ENCODE results near the gene EHF. TPM values are rescaled to one million over a fixed set of nuclear protein-coding genes. Genes with fewer than 3 reads are reported as not detected.
A peak's percentile ranks its signal among the peaks of the same experiment; 100 is the strongest.

EHF gene
- total and polyA plus RNA-seq, 7 donors = 0.04 to 0.20 (median 0.13) TPM; not detected in 1

DNA sequence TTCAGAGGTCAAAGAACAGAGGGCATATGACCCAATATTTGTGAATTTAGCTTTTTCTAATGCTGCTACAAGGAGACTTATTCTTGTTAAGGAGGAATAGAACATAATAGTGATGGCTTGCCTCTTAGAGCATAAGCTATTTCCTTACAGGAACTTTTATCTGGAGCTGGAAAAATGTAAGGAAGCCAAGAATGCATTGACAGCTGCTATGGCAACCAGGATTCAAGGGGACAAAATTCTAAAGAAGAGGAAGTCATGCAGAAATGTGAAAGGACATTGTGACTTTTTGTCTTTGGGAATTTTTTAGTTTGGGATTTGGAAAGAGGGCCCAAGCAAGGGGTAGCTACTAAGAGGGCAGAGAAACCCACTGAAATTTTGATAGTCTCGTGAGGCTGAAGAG is 51.1 kb downstream of the EHF start:
- H3K36me3 ChIP-seq (ENCODE audit: insufficient read depth in 1 of 2, low read depth in 1 of 2) = no peaks in the 10 kb centered on the region
- intact Hi-C loops (cut with DNase I) = no loop called here
- DNase-seq (no peak), ATAC-seq (no peak)
- H3K4me3 ChIP-seq = no peak overlapping the region
- H3K27ac ChIP-seq = no peak overlapping the region
- TF ChIP-seq, protein P1, sequence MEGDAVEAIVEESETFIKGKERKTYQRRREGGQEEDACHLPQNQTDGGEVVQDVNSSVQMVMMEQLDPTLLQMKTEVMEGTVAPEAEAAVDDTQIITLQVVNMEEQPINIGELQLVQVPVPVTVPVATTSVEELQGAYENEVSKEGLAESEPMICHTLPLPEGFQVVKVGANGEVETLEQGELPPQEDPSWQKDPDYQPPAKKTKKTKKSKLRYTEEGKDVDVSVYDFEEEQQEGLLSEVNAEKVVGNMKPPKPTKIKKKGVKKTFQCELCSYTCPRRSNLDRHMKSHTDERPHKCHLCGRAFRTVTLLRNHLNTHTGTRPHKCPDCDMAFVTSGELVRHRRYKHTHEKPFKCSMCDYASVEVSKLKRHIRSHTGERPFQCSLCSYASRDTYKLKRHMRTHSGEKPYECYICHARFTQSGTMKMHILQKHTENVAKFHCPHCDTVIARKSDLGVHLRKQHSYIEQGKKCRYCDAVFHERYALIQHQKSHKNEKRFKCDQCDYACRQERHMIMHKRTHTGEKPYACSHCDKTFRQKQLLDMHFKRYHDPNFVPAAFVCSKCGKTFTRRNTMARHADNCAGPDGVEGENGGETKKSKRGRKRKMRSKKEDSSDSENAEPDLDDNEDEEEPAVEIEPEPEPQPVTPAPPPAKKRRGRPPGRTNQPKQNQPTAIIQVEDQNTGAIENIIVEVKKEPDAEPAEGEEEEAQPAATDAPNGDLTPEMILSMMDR (IDR thresholded peaks at IDR 0.05) = no peak
- H3K4me1 ChIP-seq = no peaks in the 10 kb centered on the region
- no peaks in the 10 kb centered on the region for H3K27me3 ChIP-seq (ENCODE audit: insufficient read depth in 3 of 3, low read length in 2 of 3)
- WGBS, 3 donors = 70 to 89% (median 78%) methylated on average over 1 of the region's 1 CpG
- H3K9me3 ChIP-seq = no peaks in the 10 kb centered on the region

DNA sequence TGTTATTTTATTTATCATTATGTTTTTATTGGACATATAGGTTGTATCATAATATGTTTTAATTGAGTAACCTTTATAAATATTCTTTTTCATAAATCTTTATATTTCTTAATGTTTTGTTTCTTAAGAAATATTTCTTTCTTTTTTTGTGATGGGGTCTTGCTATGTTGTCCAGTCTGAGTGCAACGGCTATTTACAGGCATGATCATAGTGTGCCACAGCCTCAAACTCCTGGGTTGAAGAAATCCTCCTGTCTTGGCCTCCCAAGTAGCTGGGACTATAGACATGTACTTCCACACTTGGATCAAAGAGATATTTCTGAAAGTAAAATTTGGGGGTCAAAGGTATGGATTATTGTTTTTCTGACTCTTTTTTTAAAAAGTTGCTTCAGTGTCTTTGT is 53.1 kb downstream of the EHF start:
- TF ChIP-seq, protein P1 (IDR thresholded peaks at IDR 0.05) = no peak
- H3K9me3 ChIP-seq = no peaks in the 10 kb centered on the region
- WGBS, 3 donors = 0 to 93% (median 47%) methylated on average over 1 of the region's 1 CpG
- no peak overlapping the region for H3K27ac ChIP-seq
- no peaks in the 10 kb centered on the region for H3K36me3 ChIP-seq (ENCODE audit: insufficient read depth in 1 of 2, low read depth in 1 of 2)
- DNase-seq (no peak), ATAC-seq (no peak)
- no peak overlapping the region for H3K4me3 ChIP-seq
- no peaks in the 10 kb centered on the region for H3K4me1 ChIP-seq
- no peaks in the 10 kb centered on the region for H3K27me3 ChIP-seq (ENCODE audit: insufficient read depth in 3 of 3, low read length in 2 of 3)
- intact Hi-C loops (cut with DNase I) = no loop called here

DNA sequence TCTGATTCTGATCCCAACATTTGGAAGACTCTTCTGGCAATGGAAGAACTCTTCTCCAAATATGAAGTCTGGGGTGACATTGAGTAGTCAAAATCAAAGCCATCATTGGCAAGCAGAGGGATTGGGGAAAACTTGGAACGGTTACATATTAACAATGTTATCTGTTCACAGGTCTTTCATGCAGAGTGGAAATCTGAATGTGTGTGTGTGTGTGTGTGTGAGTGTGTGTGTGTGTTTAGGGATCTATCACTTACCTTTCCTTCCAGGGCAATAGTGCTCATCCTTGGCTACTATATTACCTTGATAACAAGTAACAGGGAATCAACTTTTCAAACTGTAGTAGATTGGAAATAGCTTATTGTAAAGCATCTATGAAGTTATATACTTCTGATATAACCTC is 55.3 kb downstream of the EHF start:
- intact Hi-C loops (cut with DNase I) = no loop called here
- TF ChIP-seq, protein P1 (IDR thresholded peaks at IDR 0.05) = no peak
- DNase-seq (no peak), ATAC-seq (no peak)
- Histone ChIP-seq H3K27me3 (ENCODE audit: insufficient read depth in 3 of 3, low read length in 2 of 3) (no peaks in the 10 kb centered on the region), H3K27ac (no peak overlapping the region), H3K4me1 (no peaks in the 10 kb centered on the region), H3K4me3 (no peak overlapping the region), H3K36me3 (ENCODE audit: insufficient read depth in 1 of 2, low read depth in 1 of 2) (no peaks in the 10 kb centered on the region), H3K9me3 (no peaks in the 10 kb centered on the region)
- 83 to 94% (median 88%) methylated on average over 1 of the region's 1 CpG for WGBS, 3 donors

DNA sequence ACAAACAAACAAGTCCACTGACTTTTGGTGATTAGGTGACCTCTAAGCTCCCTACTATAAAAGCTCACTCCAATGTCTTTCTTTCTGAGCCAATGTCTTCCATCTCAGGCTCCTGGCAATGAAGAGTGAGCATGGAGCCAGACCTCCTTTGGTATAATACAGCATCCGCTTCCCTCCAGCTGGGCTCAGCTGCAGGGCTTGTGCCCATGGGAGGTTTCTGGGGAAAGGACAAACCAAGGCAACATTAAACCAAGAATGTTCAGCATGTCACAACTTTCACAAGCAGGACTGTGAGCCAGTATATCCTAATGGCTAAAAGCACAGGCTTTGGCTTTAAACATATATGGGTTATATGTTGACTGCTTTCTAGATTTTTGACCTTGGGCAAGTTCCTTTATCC is 58.8 kb downstream of the EHF start:
- Histone ChIP-seq H3K27ac (no peak overlapping the region), H3K36me3 (ENCODE audit: insufficient read depth in 1 of 2, low read depth in 1 of 2) (no peaks in the 10 kb centered on the region), H3K27me3 (ENCODE audit: insufficient read depth in 3 of 3, low read length in 2 of 3) (no peaks in the 10 kb centered on the region), H3K4me3 (no peak overlapping the region), H3K9me3 (no peaks in the 10 kb centered on the region), H3K4me1 (no peaks in the 10 kb centered on the region)
- TF ChIP-seq, protein P1 (IDR thresholded peaks at IDR 0.05) = no peak
- WGBS, 3 donors = 33 to 56% (median 33%) methylated on average over 1 of the region's 1 CpG
- peak in 2 of 4 donors; percentile 41 to 65 for ATAC-seq
- DNase-seq = peak in 1 of 2 donors; percentile 17
- intact Hi-C loops (cut with DNase I) = no loop called here

DNA sequence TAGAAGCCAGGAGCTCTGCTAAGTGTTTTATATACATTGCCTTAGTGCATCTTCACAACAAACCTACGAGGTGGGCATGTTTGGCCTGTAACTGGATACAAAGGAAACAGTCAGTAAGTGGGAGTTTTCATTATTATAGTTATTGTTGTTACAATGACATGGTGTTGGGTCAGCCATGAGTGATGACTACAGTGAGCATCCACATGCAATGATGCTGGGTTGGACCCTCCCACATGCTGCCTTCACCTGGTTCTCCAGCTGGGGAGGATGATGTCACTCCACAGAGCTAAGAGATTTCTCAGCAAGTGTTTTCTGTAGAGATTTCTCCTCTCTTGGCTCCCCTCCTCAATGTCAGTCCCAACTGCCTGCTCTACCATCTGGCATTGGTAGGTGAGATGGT is 59.3 kb downstream of the EHF start:
- Histone ChIP-seq H3K4me1 (no peaks in the 10 kb centered on the region), H3K27ac (no peak overlapping the region), H3K36me3 (ENCODE audit: insufficient read depth in 1 of 2, low read depth in 1 of 2) (no peaks in the 10 kb centered on the region), H3K4me3 (no peak overlapping the region), H3K9me3 (no peaks in the 10 kb centered on the region), H3K27me3 (ENCODE audit: insufficient read depth in 3 of 3, low read length in 2 of 3) (no peaks in the 10 kb centered on the region)
- ATAC-seq (peak in 1 of 4 donors; percentile 33), DNase-seq (no peak)
- TF ChIP-seq, protein P1 (IDR thresholded peaks at IDR 0.05) = no peak
- intact Hi-C loops (cut with DNase I) = no loop called here
- WGBS, 3 donors = 63 to 73% (median 71%) methylated on average over 1 of the region's 1 CpG
